Measurements from ENCODE around the gene CRELD2.

The CRELD2 gene

GRCh38 chr22:49887064-49887451 is 31.4 kb upstream of the CRELD2 start:
- DNase-seq (ENCODE audit: low read depth, low spot score): no peak

- no peak for DNase-seq (ENCODE audit: low read depth, low spot score)
Observed at GRCh38 chr22:49887702-49888101, 30.7 kb upstream of the CRELD2 start.

- DNase-seq (ENCODE audit: low read depth, low spot score): peak; percentile 46
Observed at GRCh38 chr22:49889071-49889470, 29.4 kb upstream of the CRELD2 start.

- DNase-seq (ENCODE audit: low read depth, low spot score): no peak
Observed at GRCh38 chr22:49892226-49892899, 26.1 kb upstream of the CRELD2 start.

- DNase-seq (ENCODE audit: low read depth, low spot score): no peak
Observed at GRCh38 chr22:49893025-49893424, 25.4 kb upstream of the CRELD2 start.

- DNase-seq (ENCODE audit: low read depth, low spot score): no peak
Observed at GRCh38 chr22:49894322-49895054, 23.9 kb upstream of the CRELD2 start.

- no peak for DNase-seq (ENCODE audit: low read depth, low spot score)
Observed at GRCh38 chr22:49896201-49896600, 22.2 kb upstream of the CRELD2 start.

GRCh38 chr22:49897015-49897684 is 21.3 kb upstream of the CRELD2 start:
- DNase-seq (ENCODE audit: low read depth, low spot score): no peak

GRCh38 chr22:49899530-49899929 is 18.9 kb upstream of the CRELD2 start:
- DNase-seq (ENCODE audit: low read depth, low spot score): no peak

- no peak for DNase-seq (ENCODE audit: low read depth, low spot score)
Observed at GRCh38 chr22:49900441-49901230, 17.8 kb upstream of the CRELD2 start.

- DNase-seq (ENCODE audit: low read depth, low spot score): no peak
Observed at GRCh38 chr22:49901457-49901856, 17.0 kb upstream of the CRELD2 start.

- DNase-seq (ENCODE audit: low read depth, low spot score): no peak
Observed at GRCh38 chr22:49903322-49904039, 15.0 kb upstream of the CRELD2 start.

- DNase-seq (ENCODE audit: low read depth, low spot score): no peak
Observed at GRCh38 chr22:49904040-49904369, 14.4 kb upstream of the CRELD2 start.

- no peak for DNase-seq (ENCODE audit: low read depth, low spot score)
Observed at GRCh38 chr22:49905465-49905864, 13.0 kb upstream of the CRELD2 start.

GRCh38 chr22:49906071-49906798 is 12.2 kb upstream of the CRELD2 start:
- no peak for DNase-seq (ENCODE audit: low read depth, low spot score)

- no peak for DNase-seq (ENCODE audit: low read depth, low spot score)
Observed at GRCh38 chr22:49906799-49907290, 11.6 kb upstream of the CRELD2 start.

- no peak for DNase-seq (ENCODE audit: low read depth, low spot score)
Observed at GRCh38 chr22:49907807-49908206, 10.6 kb upstream of the CRELD2 start.

GRCh38 chr22:49909476-49910205 is 8.8 kb upstream of the CRELD2 start:
- DNase-seq (ENCODE audit: low read depth, low spot score): no peak

GRCh38 chr22:49910229-49911155 is 7.9 kb upstream of the CRELD2 start:
- no peak for DNase-seq (ENCODE audit: low read depth, low spot score)

Data from astrocyte of the hippocampus (primary cell).